HCT116 (cell line): ENCODE results near the gene SRSF5. TPM values are rescaled to one million over a fixed set of nuclear protein-coding genes. Genes with fewer than 3 reads are reported as not detected.

Experiments
- ATAC-seq: fragments of 200-7000 bp; cut with Tn5 transposase; 2 replicates; pipeline ENCODE4 v1.9.1; 2020; ENCODE audit warnings: mild to moderate bottlenecking, moderate library complexity
- BruUV-seq: library from RNA; stranded (reverse); fragments of 400-500 nt; replicated peaks from 2 replicates; lab custom pipeline; 2021; lab: Mats Ljungman, UMichigan
- CTCF ChIA-PET: fragments of 300-600 bp; sonication (Branson Sonifier 250); formaldehyde crosslinking; loops from one replicate; lab custom pipeline; 2021; ENCODE audit warnings: antibody characterized with exemption; lab: Charles Lee
- POLR2A ChIA-PET: fragments of 300-600, 350-600 bp; sonication (Branson Sonifier 250); formaldehyde crosslinking; loops from one replicate; lab custom pipeline; 2021; ENCODE audit warnings: antibody characterized with exemption; lab: Charles Lee
- RAD21 ChIA-PET, 2 experiments: fragments of 300-600 bp; sonication (Branson Sonifier 250); formaldehyde crosslinking; loops; one replicate each; lab custom pipeline; 2023; ENCODE audit warnings: low total read pairs in 2 of 2; ENCODE audit not compliant: uncharacterized antibody in 2 of 2, unreplicated experiment in 2 of 2, low non-redundant PET in 1 of 2; lab: Charles Lee
- DNase-seq: peaks from one replicate; pipeline ENCODE4 v3.0.0-alpha.2; 2010; ENCODE audit warnings: low read depth, low spot score
- H2AFZ ChIP-seq: fragments of 200-600 bp; shearing (Covaris generic), sonication (generic); 2 replicates; pipeline ENCODE4 v1.6.1; 2017; ENCODE audit warnings: low read depth, mixed run types, mixed read lengths, antibody characterized with exemption, low read length; ENCODE audit not compliant: poor library complexity, severe bottlenecking
- H3K27ac ChIP-seq: 2 replicates; pipeline ENCODE4 v1.5.1; 2012; ENCODE audit warnings: low read depth, low read length
- H3K27me3 ChIP-seq: fragments of 200-600 bp; sonication (generic); 2 replicates; pipeline ENCODE4 v1.6.1; 2016; ENCODE audit warnings: mixed run types, low read length, mixed read lengths; ENCODE audit not compliant: insufficient read depth
- H3K36me3 ChIP-seq, 2 experiments: fragments of 200-500 bp in 1 of 2; fragments of 200-600 bp in 1 of 2; sonication (Bioruptor generic) in 1 of 2; sonication (generic) in 1 of 2; 2 replicates each; pipeline versions ENCODE4 v1.5.1 to v1.6.1; 2014 to 2016; ENCODE audit warnings: low read length in 2 of 2, inconsistent platforms in 1 of 2, mixed read lengths in 1 of 2, mixed run types in 1 of 2; ENCODE audit not compliant: insufficient read depth in 2 of 2, control insufficient read depth in 1 of 2
- H3K4me1 ChIP-seq, 2 experiments: fragments of 200-600 bp in 1 of 2; sonication (generic) in 1 of 2; 2 replicates each; pipeline versions ENCODE4 v1.5.1 to v1.6.1; 2012 to 2017; ENCODE audit warnings: low read length in 2 of 2, inconsistent platforms in 1 of 2, mild to moderate bottlenecking in 1 of 2, mixed read lengths in 1 of 2, mixed run types in 1 of 2, moderate library complexity in 1 of 2; ENCODE audit not compliant: insufficient read depth in 2 of 2, control insufficient read depth in 1 of 2
- H3K4me2 ChIP-seq: fragments of 200-600 bp; sonication (generic); 2 replicates; pipeline ENCODE4 v1.6.1; 2017; ENCODE audit warnings: mixed run types, low read length, mixed read lengths
- H3K4me3 ChIP-seq, 2 experiments: fragments of 200-600 bp in 1 of 2; sonication (generic) in 1 of 2; replicated peaks in 1 of 2; 2 replicates each; pipeline ENCODE4 v1.5.1; 2011 to 2016; ENCODE audit warnings: low read length in 2 of 2, control low read depth in 1 of 2, low read depth in 1 of 2, mild to moderate bottlenecking in 1 of 2, mixed read lengths in 1 of 2, mixed run types in 1 of 2
- H3K79me2 ChIP-seq: fragments of 200-600 bp; sonication (generic); 2 replicates; pipeline ENCODE4 v1.6.1; 2017; ENCODE audit warnings: mild to moderate bottlenecking, mixed run types, low read length, moderate library complexity, mixed read lengths; ENCODE audit not compliant: insufficient read depth
- H3K9ac ChIP-seq: fragments of 200-600 bp; sonication (generic); 2 replicates; pipeline ENCODE4 v1.6.1; 2016; ENCODE audit warnings: low read length, mixed read lengths
- H3K9me2 ChIP-seq: fragments of 200-600 bp; sonication (generic), shearing (Covaris generic); 2 replicates; pipeline ENCODE4 v1.6.1; 2017; ENCODE audit warnings: mixed run types, mild to moderate bottlenecking, moderate library complexity; ENCODE audit not compliant: insufficient read depth
- H3K9me3 ChIP-seq, 2 experiments: fragments of 200-500 bp in 1 of 2; fragments of 200-600 bp in 1 of 2; sonication (Bioruptor generic) in 1 of 2; sonication (generic) in 1 of 2; 2 replicates each; pipeline ENCODE4 v1.6.1; 2014 to 2017; ENCODE audit warnings: low read length in 2 of 2, mixed read lengths in 2 of 2, inconsistent platforms in 1 of 2, low read depth in 1 of 2, mild to moderate bottlenecking in 1 of 2, mixed run types in 1 of 2, moderate library complexity in 1 of 2; ENCODE audit not compliant: control insufficient read depth in 1 of 2, insufficient read depth in 1 of 2
- H4K20me1 ChIP-seq: fragments of 200-600 bp; sonication (generic), shearing (Covaris generic); 2 replicates; pipeline ENCODE4 v1.6.1; 2017; ENCODE audit warnings: mixed run types, mild to moderate bottlenecking, moderate library complexity; ENCODE audit not compliant: insufficient read depth
- EZH2phosphoT487 ChIP-seq: fragments of 200-600 bp; IDR thresholded peaks from 2 replicates; pipeline ENCODE4 v1.6.1; 2018; ENCODE audit warnings: antibody characterized with exemption, borderline replicate concordance
- POLR2A ChIP-seq: IDR thresholded peaks from 2 replicates; pipeline ENCODE4 v1.7.0; 2011; ENCODE audit warnings: borderline replicate concordance; ENCODE audit not compliant: insufficient read depth, insufficient read length; ENCODE audit errors: extremely low read depth
- ZFX ChIP-seq: fragments of 450-650 bp; IDR thresholded peaks from 2 replicates; pipeline ENCODE4 v1.6.1; 2017
- intact Hi-C: fragments of 100-400 bp; cut with micrococcal nuclease; formaldehyde crosslinking; loops from 2 replicates; pipeline ENCODE4 v1.10.0; 2022
- total RNA-seq: library from RNA; stranded (reverse); gene quantifications from one replicate; pipeline ENCODE4 v1.2.1, GENCODE V29; 2021; ENCODE audit not compliant: unreplicated experiment
- TF ChIP-seq, protein P1 (sequence below): IDR thresholded peaks from 2 replicates; pipeline ENCODE4 v1.6.1; 2011; ENCODE audit warnings: mild to moderate bottlenecking, low read length, moderate library complexity; ENCODE audit not compliant: insufficient replicate concordance; ENCODE audit errors: extremely low read depth
- TF ChIP-seq, protein P2 (sequence below): IDR thresholded peaks from 2 replicates; pipeline ENCODE4 v1.6.1; 2012; ENCODE audit warnings: low read depth
- TF ChIP-seq, protein P3 (sequence below), 3 experiments: fragments of 200-600 bp in 1 of 3; sonication (generic) in 1 of 3; IDR thresholded peaks in 2 of 3; conservative IDR thresholded peaks in 1 of 3; 2 replicates each; pipeline ENCODE4 v1.5.1; 2012 to 2017; ENCODE audit warnings: low read depth in 2 of 3, low read length in 2 of 3, antibody characterized with exemption in 1 of 3, borderline replicate concordance in 1 of 3, control low read depth in 1 of 3, mild to moderate bottlenecking in 1 of 3, mixed read lengths in 1 of 3, mixed run types in 1 of 3, moderate library complexity in 1 of 3; ENCODE audit not compliant: insufficient read depth in 1 of 3

The SRSF5 gene
- total RNA-seq, 1 experiment from 2014 or later: 258 TPM

DNA sequence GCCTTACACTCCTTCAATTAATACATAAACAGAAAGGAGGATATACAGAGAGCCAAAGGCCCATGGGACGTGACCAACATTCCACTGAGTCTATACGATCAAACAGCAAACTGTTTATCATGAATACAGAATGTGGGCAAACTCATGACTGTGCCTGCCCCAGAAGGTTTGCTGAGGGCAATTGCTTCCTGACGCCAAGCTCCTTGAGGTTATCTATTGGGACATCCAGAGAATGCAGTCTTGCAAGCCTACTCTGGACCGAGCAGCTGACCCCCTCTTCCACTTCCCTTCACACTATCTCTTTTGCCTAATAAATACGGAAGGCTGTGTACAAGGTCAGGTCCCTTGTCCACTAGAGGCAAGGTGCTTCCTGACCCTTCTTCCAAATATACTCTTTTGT is 48.6 kb downstream of the SRSF5 start:
- Histone ChIP-seq H3K9me3 (no peaks in the 10 kb centered on the region), H3K9ac (no peak overlapping the region), H3K27me3 (peaks cover 30% of the 10 kb centered on the region), H2AFZ (no peak overlapping the region), H3K4me3 (no peak overlapping the region), H3K79me2 (no peaks in the 10 kb centered on the region), H3K4me1 (no peaks in the 10 kb centered on the region), H4K20me1 (no peaks in the 10 kb centered on the region), H3K36me3 (no peaks in the 10 kb centered on the region), H3K4me2 (no peak overlapping the region), H3K27ac (no peak overlapping the region), H3K9me2 (no peaks in the 10 kb centered on the region)
- POLR2A ChIA-PET: no interaction called here
- ATAC-seq (no peak), DNase-seq (no peak)
- CTCF ChIA-PET: no interaction called here
- TF ChIP-seq POLR2A: no peak
- TF ChIP-seq, protein P1, sequence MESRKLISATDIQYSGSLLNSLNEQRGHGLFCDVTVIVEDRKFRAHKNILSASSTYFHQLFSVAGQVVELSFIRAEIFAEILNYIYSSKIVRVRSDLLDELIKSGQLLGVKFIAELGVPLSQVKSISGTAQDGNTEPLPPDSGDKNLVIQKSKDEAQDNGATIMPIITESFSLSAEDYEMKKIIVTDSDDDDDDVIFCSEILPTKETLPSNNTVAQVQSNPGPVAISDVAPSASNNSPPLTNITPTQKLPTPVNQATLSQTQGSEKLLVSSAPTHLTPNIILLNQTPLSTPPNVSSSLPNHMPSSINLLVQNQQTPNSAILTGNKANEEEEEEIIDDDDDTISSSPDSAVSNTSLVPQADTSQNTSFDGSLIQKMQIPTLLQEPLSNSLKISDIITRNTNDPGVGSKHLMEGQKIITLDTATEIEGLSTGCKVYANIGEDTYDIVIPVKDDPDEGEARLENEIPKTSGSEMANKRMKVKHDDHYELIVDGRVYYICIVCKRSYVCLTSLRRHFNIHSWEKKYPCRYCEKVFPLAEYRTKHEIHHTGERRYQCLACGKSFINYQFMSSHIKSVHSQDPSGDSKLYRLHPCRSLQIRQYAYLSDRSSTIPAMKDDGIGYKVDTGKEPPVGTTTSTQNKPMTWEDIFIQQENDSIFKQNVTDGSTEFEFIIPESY: no peak
- TF ChIP-seq, protein P2, sequence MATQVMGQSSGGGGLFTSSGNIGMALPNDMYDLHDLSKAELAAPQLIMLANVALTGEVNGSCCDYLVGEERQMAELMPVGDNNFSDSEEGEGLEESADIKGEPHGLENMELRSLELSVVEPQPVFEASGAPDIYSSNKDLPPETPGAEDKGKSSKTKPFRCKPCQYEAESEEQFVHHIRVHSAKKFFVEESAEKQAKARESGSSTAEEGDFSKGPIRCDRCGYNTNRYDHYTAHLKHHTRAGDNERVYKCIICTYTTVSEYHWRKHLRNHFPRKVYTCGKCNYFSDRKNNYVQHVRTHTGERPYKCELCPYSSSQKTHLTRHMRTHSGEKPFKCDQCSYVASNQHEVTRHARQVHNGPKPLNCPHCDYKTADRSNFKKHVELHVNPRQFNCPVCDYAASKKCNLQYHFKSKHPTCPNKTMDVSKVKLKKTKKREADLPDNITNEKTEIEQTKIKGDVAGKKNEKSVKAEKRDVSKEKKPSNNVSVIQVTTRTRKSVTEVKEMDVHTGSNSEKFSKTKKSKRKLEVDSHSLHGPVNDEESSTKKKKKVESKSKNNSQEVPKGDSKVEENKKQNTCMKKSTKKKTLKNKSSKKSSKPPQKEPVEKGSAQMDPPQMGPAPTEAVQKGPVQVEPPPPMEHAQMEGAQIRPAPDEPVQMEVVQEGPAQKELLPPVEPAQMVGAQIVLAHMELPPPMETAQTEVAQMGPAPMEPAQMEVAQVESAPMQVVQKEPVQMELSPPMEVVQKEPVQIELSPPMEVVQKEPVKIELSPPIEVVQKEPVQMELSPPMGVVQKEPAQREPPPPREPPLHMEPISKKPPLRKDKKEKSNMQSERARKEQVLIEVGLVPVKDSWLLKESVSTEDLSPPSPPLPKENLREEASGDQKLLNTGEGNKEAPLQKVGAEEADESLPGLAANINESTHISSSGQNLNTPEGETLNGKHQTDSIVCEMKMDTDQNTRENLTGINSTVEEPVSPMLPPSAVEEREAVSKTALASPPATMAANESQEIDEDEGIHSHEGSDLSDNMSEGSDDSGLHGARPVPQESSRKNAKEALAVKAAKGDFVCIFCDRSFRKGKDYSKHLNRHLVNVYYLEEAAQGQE: no peak
- TF ChIP-seq, protein P3, sequence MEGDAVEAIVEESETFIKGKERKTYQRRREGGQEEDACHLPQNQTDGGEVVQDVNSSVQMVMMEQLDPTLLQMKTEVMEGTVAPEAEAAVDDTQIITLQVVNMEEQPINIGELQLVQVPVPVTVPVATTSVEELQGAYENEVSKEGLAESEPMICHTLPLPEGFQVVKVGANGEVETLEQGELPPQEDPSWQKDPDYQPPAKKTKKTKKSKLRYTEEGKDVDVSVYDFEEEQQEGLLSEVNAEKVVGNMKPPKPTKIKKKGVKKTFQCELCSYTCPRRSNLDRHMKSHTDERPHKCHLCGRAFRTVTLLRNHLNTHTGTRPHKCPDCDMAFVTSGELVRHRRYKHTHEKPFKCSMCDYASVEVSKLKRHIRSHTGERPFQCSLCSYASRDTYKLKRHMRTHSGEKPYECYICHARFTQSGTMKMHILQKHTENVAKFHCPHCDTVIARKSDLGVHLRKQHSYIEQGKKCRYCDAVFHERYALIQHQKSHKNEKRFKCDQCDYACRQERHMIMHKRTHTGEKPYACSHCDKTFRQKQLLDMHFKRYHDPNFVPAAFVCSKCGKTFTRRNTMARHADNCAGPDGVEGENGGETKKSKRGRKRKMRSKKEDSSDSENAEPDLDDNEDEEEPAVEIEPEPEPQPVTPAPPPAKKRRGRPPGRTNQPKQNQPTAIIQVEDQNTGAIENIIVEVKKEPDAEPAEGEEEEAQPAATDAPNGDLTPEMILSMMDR (IDR thresholded peaks at IDR 0.05 in 2 of 3, conservative IDR thresholded peaks at IDR 0.05 in 1 of 3; ENCODE audit: borderline replicate concordance in 1 of 3, insufficient read depth in 1 of 3, low read depth in 2 of 3, low read length in 2 of 3): no peak
- TF ChIP-seq EZH2phosphoT487: no peak
- TF ChIP-seq ZFX: no peak
- RAD21 ChIA-PET: no interaction called here
- BruUV-seq: no TSS peak
- intact Hi-C loops: loop anchor here (10.0 kb wide), 1 partner anchor 749 kb away; no protein-coding TSS in a partner anchor
